Caco-2 (cell line): Measurements from ENCODE around the gene PLK5. TPM values are rescaled to one million over a fixed set of nuclear protein-coding genes. Genes with fewer than 3 reads are reported as not detected.
"Not testable (repeated sequence)": the region's sequence is repeated elsewhere in the genome, so short reads cannot be mapped to it uniquely, and the experiment has no call there.

Experiments
- BruUV-seq: library from RNA; stranded (reverse); fragments of 400-500 nt; replicated peaks from 2 replicates; lab custom pipeline; 2021; lab: Mats Ljungman, UMichigan
- CTCF ChIA-PET: fragments of 300-600 bp; sonication (Branson Sonifier 250); formaldehyde crosslinking; loops from one replicate; lab custom pipeline; 2022; ENCODE audit warnings: antibody characterized with exemption; lab: Charles Lee
- POLR2A ChIA-PET: fragments of 300-600 bp; sonication (Branson Sonifier 250); formaldehyde crosslinking; loops from one replicate; lab custom pipeline; 2022; ENCODE audit warnings: antibody characterized with exemption; lab: Charles Lee
- DNase-seq, 2 experiments: peaks; one replicate each; pipeline versions ENCODE4 v3.0.0 to v3.0.0-alpha.2; 2020 to 2022
- H3K27me3 ChIP-seq: replicated peaks from 2 replicates; pipeline ENCODE4 v1.6.0; 2011; ENCODE audit warnings: low read length; ENCODE audit not compliant: control insufficient read depth, insufficient read depth
- H3K36me3 ChIP-seq: 2 replicates; pipeline ENCODE4 v1.5.1; 2011; ENCODE audit warnings: low read length; ENCODE audit not compliant: control insufficient read depth, insufficient read depth
- H3K4me1 ChIP-seq: fragments of 250-450 bp; sonication (Bioruptor Pico); 2 replicates; pipeline ENCODE4 v1.5.1; 2020; ENCODE audit warnings: mild to moderate bottlenecking
- H3K4me3 ChIP-seq: 2 replicates; pipeline ENCODE4 v1.5.1; 2011; ENCODE audit warnings: low read depth, mild to moderate bottlenecking, control low read depth, low read length
- H3K9me3 ChIP-seq: fragments of 250-450 bp; sonication (Bioruptor Pico); 2 replicates; pipeline ENCODE4 v1.5.1; 2020; ENCODE audit warnings: mild to moderate bottlenecking, moderate library complexity
- H3K27ac Mint-ChIP-seq: one replicate; pipeline ENCODE4 v1.8.0; 2022; ENCODE audit warnings: mixed read lengths; ENCODE audit not compliant: unreplicated experiment
- H3K27me3 Mint-ChIP-seq: one replicate; pipeline ENCODE4 v1.8.0; 2022; ENCODE audit warnings: mixed read lengths; ENCODE audit not compliant: insufficient read depth, unreplicated experiment
- H3K36me3 Mint-ChIP-seq: one replicate; pipeline ENCODE4 v1.8.0; 2022; ENCODE audit warnings: mild to moderate bottlenecking, mixed read lengths; ENCODE audit not compliant: insufficient read depth, unreplicated experiment
- H3K4me1 Mint-ChIP-seq: one replicate; pipeline ENCODE4 v1.8.0; 2022; ENCODE audit warnings: low read depth, mixed read lengths; ENCODE audit not compliant: unreplicated experiment
- H3K4me3 Mint-ChIP-seq: one replicate; pipeline ENCODE4 v1.8.0; 2022; ENCODE audit warnings: mild to moderate bottlenecking, moderate library complexity, mixed read lengths; ENCODE audit not compliant: unreplicated experiment
- H3K9me3 Mint-ChIP-seq: one replicate; pipeline ENCODE4 v1.8.0; 2022; ENCODE audit warnings: mixed read lengths; ENCODE audit not compliant: unreplicated experiment
- intact Hi-C: fragments of 100-400 bp; cut with micrococcal nuclease; formaldehyde crosslinking; loops from one replicate; pipeline ENCODE4 v1.10.0; 2022; ENCODE audit not compliant: unreplicated experiment
- total RNA-seq: library from RNA; stranded (reverse); gene quantifications from 2 replicates; pipeline ENCODE4 v1.2.3, GENCODE V29; 2022
- TF ChIP-seq, protein P1 (sequence below), 2 experiments: fragments of 200-600 bp in 1 of 2; IDR thresholded peaks; 1 replicate in 1 of 2; 2 replicates in 1 of 2; pipeline versions ENCODE4 v1.5.1 to v1.8.0; 2011 to 2022; ENCODE audit warnings: antibody characterized with exemption in 1 of 2, control low read depth in 1 of 2, inconsistent platforms in 1 of 2, low read depth in 1 of 2, low read length in 1 of 2, mild to moderate bottlenecking in 1 of 2, moderate library complexity in 1 of 2; ENCODE audit not compliant: insufficient read depth in 1 of 2, severe bottlenecking in 1 of 2, unreplicated experiment in 1 of 2

The PLK5 gene
- total RNA-seq, 1 experiment from 2014 or later = not detected

DNA sequence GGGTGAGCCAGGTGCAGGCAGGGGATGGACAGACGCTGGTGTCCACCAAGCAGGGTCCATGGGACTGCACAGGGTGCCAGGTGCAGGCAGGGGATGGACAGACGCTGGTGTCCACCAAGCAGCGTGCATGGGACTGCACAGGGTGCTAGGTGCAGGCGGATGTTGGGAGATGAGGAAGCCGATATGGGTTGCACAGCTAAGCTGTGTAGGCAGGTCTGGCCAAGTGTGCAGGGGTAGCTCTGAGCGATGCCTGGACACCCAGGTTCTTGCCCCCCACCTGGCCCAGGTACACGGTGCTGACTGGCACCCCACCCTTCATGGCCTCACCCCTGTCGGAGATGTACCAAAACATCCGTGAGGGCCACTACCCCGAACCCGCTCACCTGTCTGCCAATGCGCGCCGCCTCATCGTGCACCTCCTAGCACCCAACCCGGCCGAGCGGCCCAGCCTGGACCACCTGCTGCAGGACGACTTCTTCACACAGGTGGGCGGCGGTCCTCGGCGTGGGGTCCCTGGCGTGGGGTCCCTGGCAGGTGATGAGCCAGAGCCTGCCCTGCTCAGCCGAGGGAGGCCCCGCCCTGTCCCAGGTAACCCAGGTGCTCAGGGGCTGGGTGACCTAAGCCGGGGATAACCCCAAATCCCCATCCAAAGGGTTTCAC, 3.9 kb downstream of the PLK5 start:
- Mint-ChIP-seq H3K4me1 (no peaks in the 10 kb centered on the region), H3K4me3 (no peak overlapping the region), H3K27me3 (peaks cover 14% of the 10 kb centered on the region), H3K27ac (no peak overlapping the region), H3K9me3 (no peaks in the 10 kb centered on the region), H3K36me3 (peaks cover 10% of the 10 kb centered on the region)
- Histone ChIP-seq H3K27me3 (peaks cover 3% of the 10 kb centered on the region), H3K4me3 (no peak overlapping the region), H3K4me1 (no peaks in the 10 kb centered on the region), H3K9me3 (no peaks in the 10 kb centered on the region), H3K36me3 (no peaks in the 10 kb centered on the region)
- CTCF ChIA-PET = no interaction called here
- TF ChIP-seq, protein P1, sequence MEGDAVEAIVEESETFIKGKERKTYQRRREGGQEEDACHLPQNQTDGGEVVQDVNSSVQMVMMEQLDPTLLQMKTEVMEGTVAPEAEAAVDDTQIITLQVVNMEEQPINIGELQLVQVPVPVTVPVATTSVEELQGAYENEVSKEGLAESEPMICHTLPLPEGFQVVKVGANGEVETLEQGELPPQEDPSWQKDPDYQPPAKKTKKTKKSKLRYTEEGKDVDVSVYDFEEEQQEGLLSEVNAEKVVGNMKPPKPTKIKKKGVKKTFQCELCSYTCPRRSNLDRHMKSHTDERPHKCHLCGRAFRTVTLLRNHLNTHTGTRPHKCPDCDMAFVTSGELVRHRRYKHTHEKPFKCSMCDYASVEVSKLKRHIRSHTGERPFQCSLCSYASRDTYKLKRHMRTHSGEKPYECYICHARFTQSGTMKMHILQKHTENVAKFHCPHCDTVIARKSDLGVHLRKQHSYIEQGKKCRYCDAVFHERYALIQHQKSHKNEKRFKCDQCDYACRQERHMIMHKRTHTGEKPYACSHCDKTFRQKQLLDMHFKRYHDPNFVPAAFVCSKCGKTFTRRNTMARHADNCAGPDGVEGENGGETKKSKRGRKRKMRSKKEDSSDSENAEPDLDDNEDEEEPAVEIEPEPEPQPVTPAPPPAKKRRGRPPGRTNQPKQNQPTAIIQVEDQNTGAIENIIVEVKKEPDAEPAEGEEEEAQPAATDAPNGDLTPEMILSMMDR (IDR thresholded peaks at IDR 0.05; ENCODE audit: insufficient read depth in 1 of 2, low read depth in 1 of 2, low read length in 1 of 2, severe bottlenecking in 1 of 2, unreplicated experiment in 1 of 2) = no peak
- no TSS peak for BruUV-seq
- POLR2A ChIA-PET = no interaction called here
- no peak for DNase-seq
- intact Hi-C loops = no loop called here

DNA sequence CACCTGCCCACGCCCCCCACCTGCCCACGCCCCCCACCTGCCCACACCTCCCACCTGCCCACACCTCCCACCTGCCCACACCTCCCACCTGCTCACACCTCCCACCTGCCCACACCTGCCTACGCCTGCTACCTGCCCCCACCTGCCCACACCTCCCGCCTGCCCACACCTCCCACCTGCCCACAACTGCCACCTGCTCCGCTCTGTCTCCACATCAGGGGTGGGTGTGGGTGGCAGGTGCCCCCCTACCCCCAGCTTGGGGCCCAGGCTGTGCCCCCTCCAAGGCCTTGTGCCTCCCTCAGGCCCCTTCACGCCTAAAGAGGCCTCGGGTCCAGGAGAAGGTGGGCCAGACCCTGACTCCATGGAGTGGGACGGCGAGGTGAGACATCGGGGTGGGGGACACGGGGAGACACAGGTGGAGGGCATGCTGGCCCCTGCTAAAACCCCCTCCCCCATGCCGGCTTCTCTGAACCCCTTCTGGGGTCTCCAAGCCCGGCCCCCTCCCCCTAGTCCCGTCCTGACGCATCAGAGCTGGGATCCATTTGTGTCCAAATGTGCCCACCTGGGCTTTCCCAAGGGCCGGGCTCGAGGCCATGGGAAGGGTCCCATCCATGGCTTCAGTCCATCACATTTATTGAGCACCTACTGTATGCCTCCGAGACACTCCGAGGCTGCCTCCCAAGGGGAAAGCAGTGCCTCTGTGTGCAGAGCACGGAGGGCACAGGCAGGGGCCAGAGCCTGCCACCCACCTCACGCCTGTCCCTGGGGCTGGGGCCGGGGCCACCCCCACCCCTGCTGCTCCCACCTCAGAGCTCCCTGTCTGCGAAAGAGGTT, 4.9 kb downstream of the PLK5 start:
- ChIA-PET CTCF (no interaction called here), POLR2A (no interaction called here)
- BruUV-seq = no TSS peak
- Mint-ChIP-seq H3K4me1 (no peaks in the 10 kb centered on the region), H3K4me3 (no peak overlapping the region), H3K27me3 (peaks cover 14% of the 10 kb centered on the region), H3K36me3 (peaks cover 10% of the 10 kb centered on the region), H3K9me3 (no peaks in the 10 kb centered on the region), H3K27ac (no peak overlapping the region)
- peaks cover 3% of the 10 kb centered on the region for H3K27me3 ChIP-seq
- TF ChIP-seq, protein P1 (IDR thresholded peaks at IDR 0.05; ENCODE audit: insufficient read depth in 1 of 2, low read depth in 1 of 2, low read length in 1 of 2, severe bottlenecking in 1 of 2, unreplicated experiment in 1 of 2) = no peak
- intact Hi-C loops = no loop called here
- H3K4me1 ChIP-seq = no peaks in the 10 kb centered on the region
- H3K4me3 ChIP-seq = no peak overlapping the region
- H3K9me3 ChIP-seq = no peaks in the 10 kb centered on the region
- no peak for DNase-seq
- H3K36me3 ChIP-seq = no peaks in the 10 kb centered on the region

DNA sequence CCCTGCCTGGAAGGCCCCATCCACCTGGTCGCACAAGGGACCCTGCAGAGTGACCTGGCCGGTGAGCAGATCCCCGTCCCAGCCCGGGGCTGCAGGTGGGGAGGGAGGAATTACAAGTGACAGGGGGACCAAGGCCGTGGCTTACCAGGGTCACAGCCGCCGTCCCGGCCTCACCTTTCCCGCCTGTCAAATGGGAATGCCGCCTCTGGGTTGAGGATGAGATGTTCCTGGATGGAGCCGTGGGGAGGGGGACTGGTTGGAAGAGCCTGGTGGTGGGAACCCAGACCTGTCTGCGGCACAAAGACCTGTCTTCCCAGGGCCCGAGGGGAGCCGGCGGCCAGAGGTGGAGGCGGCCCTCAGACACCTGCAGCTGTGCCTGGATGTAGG, 5.5 kb downstream of the PLK5 start:
- Mint-ChIP-seq H3K36me3 (peaks cover 10% of the 10 kb centered on the region), H3K27ac (no peak overlapping the region), H3K4me1 (no peaks in the 10 kb centered on the region), H3K9me3 (no peaks in the 10 kb centered on the region), H3K4me3 (no peak overlapping the region), H3K27me3 (peaks cover 14% of the 10 kb centered on the region)
- no peak for DNase-seq
- TF ChIP-seq, protein P1 (IDR thresholded peaks at IDR 0.05; ENCODE audit: insufficient read depth in 1 of 2, low read depth in 1 of 2, low read length in 1 of 2, severe bottlenecking in 1 of 2, unreplicated experiment in 1 of 2) = no peak
- H3K36me3 ChIP-seq = no peaks in the 10 kb centered on the region
- H3K4me1 ChIP-seq = no peaks in the 10 kb centered on the region
- H3K9me3 ChIP-seq = no peaks in the 10 kb centered on the region
- POLR2A ChIA-PET = no interaction called here
- BruUV-seq = no TSS peak
- CTCF ChIA-PET = no interaction called here
- intact Hi-C loops = no loop called here
- no peak overlapping the region for H3K4me3 ChIP-seq
- peaks cover 3% of the 10 kb centered on the region for H3K27me3 ChIP-seq

DNA sequence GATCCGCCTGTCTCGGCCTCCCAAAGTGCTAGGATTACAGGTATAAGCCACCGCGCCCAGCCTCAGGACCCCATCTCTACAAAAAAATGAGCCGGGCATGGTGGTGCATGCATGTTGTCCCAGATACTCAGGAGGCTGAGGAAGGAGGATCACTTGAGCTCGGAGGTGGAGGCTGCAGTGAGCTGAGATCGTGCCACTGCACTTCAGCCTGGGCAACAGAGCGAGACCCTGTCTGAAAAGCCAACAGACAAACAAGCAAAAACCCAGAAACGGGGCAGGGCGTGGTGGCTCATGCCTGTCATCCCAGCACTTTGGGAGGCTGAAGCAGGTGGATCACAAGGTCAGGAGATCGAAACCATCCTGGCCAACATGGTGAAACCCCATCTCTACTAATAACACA, 7.0 kb downstream of the PLK5 start:
- H3K9me3 ChIP-seq, POLR2A ChIA-PET, CTCF ChIA-PET, H3K4me1 Mint-ChIP-seq, H3K4me3 Mint-ChIP-seq, H3K4me1 ChIP-seq, H3K36me3 Mint-ChIP-seq, H3K27me3 Mint-ChIP-seq, DNase-seq, H3K9me3 Mint-ChIP-seq, H3K36me3 ChIP-seq, H3K4me3 ChIP-seq, H3K27ac Mint-ChIP-seq, BruUV-seq, intact Hi-C loops, H3K27me3 ChIP-seq: not testable (repeated sequence)
